22Rv1 (cell line): ENCODE results near the gene RACK1.

ENCODE experiments used
- CTCF ChIP-seq: fragments of 450-650 bp; IDR thresholded peaks from 2 replicates; pipeline ENCODE4 v1.5.1; 2017; ENCODE audit warnings: mild to moderate bottlenecking
- ZFX ChIP-seq: fragments of 450-650 bp; IDR thresholded peaks from 2 replicates; pipeline ENCODE4 v1.6.1; 2017; ENCODE audit warnings: antibody characterized with exemption, borderline replicate concordance

GRCh38 chr5:181263633-181264032 is 19.9 kb upstream of the RACK1 start:
- TF ChIP-seq CTCF (no peak), ZFX (no peak)
